LHCN-M2 (cell line): Measurements from ENCODE around the gene CD81. TPM values are rescaled to one million over a fixed set of nuclear protein-coding genes. Genes with fewer than 3 reads are reported as not detected.

Source experiments
- DNase-seq: peaks from one replicate; pipeline ENCODE4 v3.0.0-alpha.2; 2012; ENCODE audit warnings: low read depth
- total RNA-seq: library from RNA; depleted of rRNA; stranded (reverse); fragments of >200 nt; gene quantifications from 2 replicates; pipeline ENCODE4 v1.2.3, GENCODE V29; 2014

The CD81 gene
- total RNA-seq, 1 experiment from 2014 or later, result 305 TPM

- DNase-seq, result no peak
Measured at GRCh38 chr11:2434506-2435255, 57.6 kb downstream of the CD81 start.

GRCh38 chr11:2435288-2436012, 58.3 kb downstream of the CD81 start:
- DNase-seq, result no peak

GRCh38 chr11:2436013-2436520, 59.0 kb downstream of the CD81 start:
- DNase-seq, result no peak

GRCh38 chr11:2436521-2437031, 59.5 kb downstream of the CD81 start:
- no peak for DNase-seq

GRCh38 chr11:2437516-2437915, 60.4 kb downstream of the CD81 start:
- DNase-seq, result no peak

GRCh38 chr11:2439820-2440219, 62.7 kb downstream of the CD81 start:
- no peak for DNase-seq

- DNase-seq, result no peak
Measured at GRCh38 chr11:2440646-2441045, 63.5 kb downstream of the CD81 start.

- DNase-seq, result no peak
Measured at GRCh38 chr11:2441171-2441570, 64.1 kb downstream of the CD81 start.

GRCh38 chr11:2442589-2442988, 65.5 kb downstream of the CD81 start:
- no peak for DNase-seq

- no peak for DNase-seq
Measured at GRCh38 chr11:2443406-2443805, 66.3 kb downstream of the CD81 start.

- DNase-seq, result no peak
Measured at GRCh38 chr11:2443881-2444820, 67.0 kb downstream of the CD81 start, which contains the start of gene TRPM5. Gene TRPM5 (minus strand): TSS chr11:2444514. CDS start chr11:2423036, 21,478 bp downstream.

GRCh38 chr11:2444821-2445745, 68.0 kb downstream of the CD81 start, which contains the start of gene KCNQ1:
Gene KCNQ1 (plus strand): TSS chr11:2445008. CDS start chr11:2445099, 91 bp downstream.
- DNase-seq, result no peak

- no peak for DNase-seq
Measured at GRCh38 chr11:2445746-2446551, 68.8 kb downstream of the CD81 start.

GRCh38 chr11:2446590-2447252, 69.6 kb downstream of the CD81 start:
- no peak for DNase-seq
